ENCODE measurements around the gene HNRNPA3.

- TF ChIP-seq, protein P1, sequence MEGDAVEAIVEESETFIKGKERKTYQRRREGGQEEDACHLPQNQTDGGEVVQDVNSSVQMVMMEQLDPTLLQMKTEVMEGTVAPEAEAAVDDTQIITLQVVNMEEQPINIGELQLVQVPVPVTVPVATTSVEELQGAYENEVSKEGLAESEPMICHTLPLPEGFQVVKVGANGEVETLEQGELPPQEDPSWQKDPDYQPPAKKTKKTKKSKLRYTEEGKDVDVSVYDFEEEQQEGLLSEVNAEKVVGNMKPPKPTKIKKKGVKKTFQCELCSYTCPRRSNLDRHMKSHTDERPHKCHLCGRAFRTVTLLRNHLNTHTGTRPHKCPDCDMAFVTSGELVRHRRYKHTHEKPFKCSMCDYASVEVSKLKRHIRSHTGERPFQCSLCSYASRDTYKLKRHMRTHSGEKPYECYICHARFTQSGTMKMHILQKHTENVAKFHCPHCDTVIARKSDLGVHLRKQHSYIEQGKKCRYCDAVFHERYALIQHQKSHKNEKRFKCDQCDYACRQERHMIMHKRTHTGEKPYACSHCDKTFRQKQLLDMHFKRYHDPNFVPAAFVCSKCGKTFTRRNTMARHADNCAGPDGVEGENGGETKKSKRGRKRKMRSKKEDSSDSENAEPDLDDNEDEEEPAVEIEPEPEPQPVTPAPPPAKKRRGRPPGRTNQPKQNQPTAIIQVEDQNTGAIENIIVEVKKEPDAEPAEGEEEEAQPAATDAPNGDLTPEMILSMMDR (IDR thresholded peaks at IDR 0.05): no peak
- no peak for TF ChIP-seq FOXM1 (IDR thresholded peaks at IDR 0.05; ENCODE audit: low read depth)
- no peak for TF ChIP-seq MAX (IDR thresholded peaks at IDR 0.05; ENCODE audit: low read depth)
- no peak for TF ChIP-seq TEAD4 (IDR thresholded peaks at IDR 0.05; ENCODE audit: borderline replicate concordance, insufficient read depth)
- TF ChIP-seq YY1 (IDR thresholded peaks at IDR 0.05; ENCODE audit: low read depth): no peak
- TF ChIP-seq EZH2phosphoT487 (IDR thresholded peaks at IDR 0.05; ENCODE audit: borderline replicate concordance, low read depth): no peak
- TF ChIP-seq EP300 (IDR thresholded peaks at IDR 0.05; ENCODE audit: borderline replicate concordance in 1 of 2, low read depth in 1 of 2, low read length in 1 of 2): no peak
- TF ChIP-seq TAF1 (IDR thresholded peaks at IDR 0.05; ENCODE audit: borderline replicate concordance, low read depth, low read length): no peak
- no peak for TF ChIP-seq NRF1 (IDR thresholded peaks at IDR 0.05; ENCODE audit: low read depth, low read length)
Observed at GRCh38 chr2:177221534-177221933, 8.9 kb downstream of the HNRNPA3 start.
